NT2/D1 (cell line): Measurements from ENCODE around the gene CCDC93.

Experiments used
- DNase-seq: peaks from one replicate; pipeline ENCODE4 v3.0.0-alpha.2; 2011; ENCODE audit warnings: low read depth, low spot score
- H3K27me3 ChIP-seq: 2 replicates; pipeline ENCODE4 v1.6.0; 2011; ENCODE audit warnings: mild to moderate bottlenecking; ENCODE audit not compliant: insufficient read length, insufficient read depth
- H3K36me3 ChIP-seq: 2 replicates; pipeline ENCODE4 v1.6.1; 2011; ENCODE audit warnings: mild to moderate bottlenecking, low read length, mixed read lengths; ENCODE audit not compliant: insufficient read depth, insufficient read length
- H3K4me1 ChIP-seq: 2 replicates; pipeline ENCODE4 v1.5.1; 2011; ENCODE audit not compliant: insufficient read depth, insufficient read length
- H3K4me3 ChIP-seq: 2 replicates; pipeline ENCODE4 v1.5.1; 2011; ENCODE audit warnings: low read depth; ENCODE audit not compliant: insufficient read length
- H3K9ac ChIP-seq: 2 replicates; pipeline ENCODE4 v1.6.0; 2011; ENCODE audit warnings: low read depth; ENCODE audit not compliant: insufficient read length
- H3K9me3 ChIP-seq: 2 replicates; pipeline ENCODE4 v1.5.1; 2011; ENCODE audit warnings: mild to moderate bottlenecking, low read length; ENCODE audit not compliant: insufficient read depth
- SUZ12 ChIP-seq: IDR thresholded peaks from 2 replicates; pipeline ENCODE4 v1.6.1; 2011; ENCODE audit not compliant: insufficient read length, insufficient read depth; ENCODE audit errors: extremely low read depth
- YY1 ChIP-seq: IDR thresholded peaks from 2 replicates; pipeline ENCODE4 v1.6.1; 2011; ENCODE audit not compliant: insufficient read length, insufficient read depth
- ZNF274 ChIP-seq: IDR thresholded peaks from 2 replicates; pipeline ENCODE4 v1.6.1; 2011; ENCODE audit warnings: mild to moderate bottlenecking, low read depth, low read length

Gene CCDC93

DNA sequence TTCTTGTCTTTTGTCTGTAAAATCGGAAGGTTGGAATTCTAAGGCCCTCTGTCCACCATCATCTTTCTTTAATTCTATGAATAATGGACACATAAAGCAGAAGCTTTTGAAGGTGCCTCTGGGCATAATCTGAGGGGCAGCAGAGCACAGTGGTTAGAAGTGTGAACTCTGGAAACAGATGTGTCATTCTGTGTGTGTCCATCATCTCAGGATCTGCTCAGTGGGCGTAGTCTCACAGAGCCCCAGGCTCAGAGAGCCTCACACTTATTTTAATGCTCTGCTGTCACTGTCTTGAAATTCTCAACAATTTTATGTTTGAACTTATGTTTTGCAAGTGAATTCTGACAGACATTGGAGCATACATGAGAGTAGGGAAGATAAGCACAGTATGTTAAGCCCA, 31.0 kb upstream of the CCDC93 start:
- Histone ChIP-seq H3K4me3 (no peak overlapping the region), H3K9ac (no peak overlapping the region), H3K36me3 (no peaks in the 10 kb centered on the region), H3K9me3 (no peaks in the 10 kb centered on the region), H3K27me3 (no peaks in the 10 kb centered on the region), H3K4me1 (no peaks in the 10 kb centered on the region)
- no peak for DNase-seq
- TF ChIP-seq ZNF274 (no peak), YY1 (no peak), SUZ12 (no peak)

DNA sequence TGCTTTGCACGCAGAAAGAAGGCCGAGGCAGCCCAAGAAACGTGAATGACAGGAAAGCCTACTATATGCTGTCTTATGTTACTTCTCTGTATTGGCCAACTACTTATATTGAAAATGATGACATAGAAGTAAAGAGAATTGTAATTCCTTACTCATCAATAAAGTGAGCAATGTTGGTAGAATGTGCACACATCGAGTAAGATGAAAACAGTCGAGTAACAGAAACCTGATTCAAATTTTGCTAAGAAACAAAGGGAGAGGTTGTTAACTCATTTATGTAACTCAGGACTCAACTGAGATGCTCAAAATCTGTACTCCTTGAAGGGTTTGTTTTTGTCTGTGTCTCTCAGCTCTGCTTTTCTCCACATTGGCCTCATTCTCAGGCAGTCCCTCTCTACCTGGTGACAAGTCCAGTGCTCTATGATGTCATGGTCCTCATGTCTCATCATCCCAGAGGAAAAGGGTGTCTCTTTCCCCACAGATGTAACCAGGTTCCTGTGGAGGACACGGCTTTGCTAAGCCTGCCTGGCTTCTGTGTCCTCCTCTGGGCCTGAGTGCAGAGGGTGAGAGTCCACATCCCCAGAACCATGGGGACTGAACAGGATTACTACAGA, 30.3 kb upstream of the CCDC93 start:
- Histone ChIP-seq H3K27me3 (no peaks in the 10 kb centered on the region), H3K9me3 (no peaks in the 10 kb centered on the region), H3K4me1 (no peaks in the 10 kb centered on the region), H3K9ac (no peak overlapping the region), H3K36me3 (no peaks in the 10 kb centered on the region), H3K4me3 (no peak overlapping the region)
- no peak for TF ChIP-seq YY1
- TF ChIP-seq SUZ12 = no peak
- TF ChIP-seq ZNF274 = no peak
- DNase-seq = no peak

DNA sequence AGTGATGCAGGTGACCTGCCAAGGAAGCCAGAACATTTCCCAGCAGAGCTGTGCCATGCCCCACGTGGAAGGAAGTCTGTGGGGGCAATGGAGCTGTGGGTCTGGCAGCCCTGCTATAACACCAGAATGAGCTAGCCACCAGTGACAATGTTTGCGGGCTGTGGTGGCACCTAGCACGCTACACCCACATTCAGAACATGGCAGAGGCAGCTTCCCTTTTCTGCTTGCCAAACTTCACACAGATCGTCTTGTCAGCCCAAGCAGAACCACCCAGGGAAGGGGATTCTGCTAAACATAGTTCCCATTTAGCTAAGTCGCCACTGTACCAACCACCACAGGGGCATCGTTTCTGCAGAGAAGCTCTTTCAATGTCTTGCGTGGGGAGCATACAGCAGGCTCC, 27.0 kb upstream of the CCDC93 start:
- no peak for DNase-seq
- 0 out of 2 replicates have a peak, but pooled peaks cover 11% of the 10 kb centered on the region for H3K9me3 ChIP-seq
- no peak overlapping the region for H3K4me3 ChIP-seq
- H3K27me3 ChIP-seq = no peaks in the 10 kb centered on the region
- H3K9ac ChIP-seq = no peak overlapping the region
- no peaks in the 10 kb centered on the region for H3K4me1 ChIP-seq
- TF ChIP-seq YY1 = no peak
- no peaks in the 10 kb centered on the region for H3K36me3 ChIP-seq

DNA sequence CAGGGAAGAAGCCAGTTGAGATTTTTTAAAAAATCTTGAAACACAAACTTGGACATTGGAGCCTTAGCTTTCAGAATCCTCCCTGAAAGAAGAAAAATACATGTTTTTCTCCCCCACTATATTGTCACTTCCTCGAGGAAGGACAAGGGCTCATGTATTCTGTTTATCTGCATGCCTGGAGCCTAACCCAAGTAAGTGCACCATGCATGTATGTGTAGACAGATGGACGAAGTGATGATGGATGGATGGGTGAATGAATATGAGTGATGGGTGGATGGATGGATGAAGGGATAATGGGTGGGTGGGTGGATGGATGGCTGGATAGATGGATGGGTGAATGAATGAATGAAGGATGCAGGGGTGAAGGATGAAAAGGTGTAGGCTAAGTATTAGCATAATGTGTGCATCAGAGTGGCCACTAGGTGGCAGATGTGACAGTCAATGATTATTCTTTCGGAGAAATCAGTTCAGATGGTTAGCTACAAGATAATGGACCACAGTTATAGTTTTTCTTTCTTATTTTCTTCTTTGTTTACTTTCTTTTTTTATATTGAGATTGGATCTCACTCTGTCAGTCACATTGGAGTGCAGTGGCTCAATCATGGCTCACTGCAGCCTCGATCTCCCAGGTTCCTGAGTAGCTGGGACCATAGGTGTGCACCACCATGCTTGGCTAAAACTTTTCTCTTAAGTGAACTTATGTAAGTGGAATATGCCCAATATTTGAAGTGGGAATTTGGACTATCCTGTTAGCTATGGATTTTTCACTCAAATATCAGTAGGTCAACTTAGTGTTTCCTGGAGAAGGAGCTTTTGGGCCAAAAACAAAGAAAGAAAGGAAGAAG, 18.5 kb upstream of the CCDC93 start:
- Histone ChIP-seq H3K4me3 (no peak overlapping the region), H3K9ac (no peak overlapping the region), H3K27me3 (no peaks in the 10 kb centered on the region), H3K4me1 (no peaks in the 10 kb centered on the region), H3K9me3 (peaks cover 22% of the 10 kb centered on the region; the same call in 1 of the 2 replicates), H3K36me3 (no peaks in the 10 kb centered on the region)
- peak; percentile 23 for DNase-seq
- no peak for TF ChIP-seq ZNF274
- no peak for TF ChIP-seq SUZ12
- TF ChIP-seq YY1 = no peak

DNA sequence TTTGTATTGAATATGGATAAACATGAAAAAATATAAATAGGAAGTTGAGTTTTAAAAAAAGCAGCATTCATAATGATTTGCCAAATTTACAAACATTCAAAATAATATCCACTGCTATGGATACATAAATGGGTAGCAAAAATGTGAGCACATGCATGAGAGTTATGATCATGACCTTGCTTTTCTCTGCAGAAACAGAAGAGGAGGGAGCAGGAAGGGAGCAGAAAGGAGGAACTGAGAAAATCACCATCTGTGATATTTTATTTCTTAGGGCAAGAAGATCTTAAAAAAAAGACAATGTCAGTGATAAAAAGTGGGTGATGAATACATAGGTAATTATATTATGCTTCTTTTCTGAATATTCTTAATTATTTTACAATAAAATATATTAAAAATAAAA, 17.7 kb upstream of the CCDC93 start:
- no peak for TF ChIP-seq SUZ12
- no peak for TF ChIP-seq ZNF274
- no peak for TF ChIP-seq YY1
- no peak for DNase-seq

DNA sequence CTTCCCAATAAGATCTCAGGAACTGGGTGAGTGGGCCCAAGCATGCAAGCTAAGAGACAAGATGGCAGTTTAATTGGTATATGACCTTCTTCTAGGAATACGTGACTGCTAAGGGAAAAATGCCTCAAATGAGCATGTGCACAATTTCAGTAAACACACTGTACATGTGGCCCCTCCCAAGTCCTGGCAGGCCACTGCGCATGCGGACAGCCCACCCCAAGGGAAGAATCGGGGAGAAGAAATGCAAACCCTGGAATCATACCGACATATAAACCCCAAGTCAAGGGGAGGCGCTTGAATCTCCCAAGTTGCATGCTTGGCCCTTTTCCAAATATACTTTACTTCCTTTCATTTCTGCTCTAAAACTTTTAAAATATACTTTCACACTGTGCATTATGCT, 15.2 kb upstream of the CCDC93 start:
- Histone ChIP-seq H3K9ac (no peak overlapping the region), H3K4me3 (no peak overlapping the region), H3K9me3 (no peaks in the 10 kb centered on the region; the same call in 1 of the 2 replicates), H3K4me1 (no peaks in the 10 kb centered on the region), H3K36me3 (no peaks in the 10 kb centered on the region), H3K27me3 (no peaks in the 10 kb centered on the region)
- no peak for TF ChIP-seq YY1
- no peak for TF ChIP-seq SUZ12
- TF ChIP-seq ZNF274 = no peak
- no peak for DNase-seq

More for the DNA sequence above, 17.7 kb upstream of the CCDC93 start:
- Histone ChIP-seq H3K9ac (no peak overlapping the region), H3K27me3 (no peaks in the 10 kb centered on the region), H3K4me1 (no peaks in the 10 kb centered on the region), H3K9me3 (peaks cover 18% of the 10 kb centered on the region; the same call in 1 of the 2 replicates), H3K4me3 (no peak overlapping the region), H3K36me3 (no peaks in the 10 kb centered on the region)

DNA sequence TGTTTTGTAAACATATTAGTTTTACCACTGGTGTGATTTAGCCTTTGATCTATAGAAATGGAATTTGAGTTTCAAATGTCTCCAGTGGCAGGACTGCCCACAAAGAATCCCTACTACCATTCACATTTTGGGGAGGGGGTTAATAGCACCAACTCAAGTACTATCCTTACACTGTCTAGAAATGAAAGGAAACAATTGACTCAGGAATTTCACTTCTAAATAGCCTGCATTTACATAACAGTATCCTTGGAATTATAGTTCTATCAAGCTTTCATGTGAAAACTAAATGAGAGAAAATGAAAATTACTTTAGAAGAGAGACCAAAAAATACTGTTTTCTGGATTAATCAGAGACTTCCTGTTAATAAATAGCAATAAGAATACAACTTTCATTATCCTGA, 7.5 kb upstream of the CCDC93 start:
- no peak for DNase-seq
- no peak overlapping the region for H3K9ac ChIP-seq
- no peaks in the 10 kb centered on the region for H3K36me3 ChIP-seq
- peaks cover 8% of the 10 kb centered on the region for H3K27me3 ChIP-seq
- no peaks in the 10 kb centered on the region for H3K9me3 ChIP-seq
- no peak overlapping the region for H3K4me3 ChIP-seq
- no peaks in the 10 kb centered on the region for H3K4me1 ChIP-seq
- TF ChIP-seq SUZ12 = no peak
- no peak for TF ChIP-seq YY1
- TF ChIP-seq ZNF274 = no peak
